GM20000 (cell line): ENCODE measurements around the gene SORBS1.

Source experiments
- DNase-seq: peaks from one replicate; pipeline ENCODE4 v3.0.0; 2012; ENCODE audit warnings: low spot score
- TF ChIP-seq, protein P1 (sequence below): IDR thresholded peaks from 2 replicates; pipeline ENCODE4 v1.5.1; 2012; ENCODE audit warnings: mild to moderate bottlenecking, control low read depth; ENCODE audit errors: extremely low read depth, missing control alignments

The SORBS1 gene

GRCh38 chr10:95331596-95332130, 229.5 kb downstream of the SORBS1 start:
- TF ChIP-seq, protein P1, sequence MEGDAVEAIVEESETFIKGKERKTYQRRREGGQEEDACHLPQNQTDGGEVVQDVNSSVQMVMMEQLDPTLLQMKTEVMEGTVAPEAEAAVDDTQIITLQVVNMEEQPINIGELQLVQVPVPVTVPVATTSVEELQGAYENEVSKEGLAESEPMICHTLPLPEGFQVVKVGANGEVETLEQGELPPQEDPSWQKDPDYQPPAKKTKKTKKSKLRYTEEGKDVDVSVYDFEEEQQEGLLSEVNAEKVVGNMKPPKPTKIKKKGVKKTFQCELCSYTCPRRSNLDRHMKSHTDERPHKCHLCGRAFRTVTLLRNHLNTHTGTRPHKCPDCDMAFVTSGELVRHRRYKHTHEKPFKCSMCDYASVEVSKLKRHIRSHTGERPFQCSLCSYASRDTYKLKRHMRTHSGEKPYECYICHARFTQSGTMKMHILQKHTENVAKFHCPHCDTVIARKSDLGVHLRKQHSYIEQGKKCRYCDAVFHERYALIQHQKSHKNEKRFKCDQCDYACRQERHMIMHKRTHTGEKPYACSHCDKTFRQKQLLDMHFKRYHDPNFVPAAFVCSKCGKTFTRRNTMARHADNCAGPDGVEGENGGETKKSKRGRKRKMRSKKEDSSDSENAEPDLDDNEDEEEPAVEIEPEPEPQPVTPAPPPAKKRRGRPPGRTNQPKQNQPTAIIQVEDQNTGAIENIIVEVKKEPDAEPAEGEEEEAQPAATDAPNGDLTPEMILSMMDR, result no peak

DNA sequence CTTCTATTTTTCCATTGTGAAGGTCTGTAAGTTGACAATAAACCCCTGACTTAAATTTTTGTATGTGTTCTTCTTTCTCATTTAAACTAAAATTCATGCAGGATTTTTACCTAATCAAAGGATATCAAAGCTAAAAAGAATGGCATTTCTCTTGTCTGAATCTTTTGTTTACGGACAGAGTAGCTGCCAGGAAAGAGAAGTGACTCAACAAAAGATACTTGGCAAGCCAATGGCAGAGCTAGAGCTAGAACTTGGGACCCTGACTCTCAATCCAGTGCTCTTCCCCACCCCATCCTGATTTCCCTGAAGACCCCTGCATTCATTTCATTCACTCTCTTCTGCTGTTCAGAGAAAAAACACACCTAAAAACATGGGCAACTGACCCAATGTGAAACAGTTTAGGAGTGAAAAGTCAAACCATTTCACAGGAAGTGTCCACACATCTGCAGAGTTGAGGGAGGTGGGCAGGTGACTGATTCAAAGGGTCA, 230.2 kb downstream of the SORBS1 start:
- TF ChIP-seq, protein P1, result no peak
- DNase-seq, result no peak

More at GRCh38 chr10:95331596-95332130, 229.5 kb downstream of the SORBS1 start:
- DNase-seq, result no peak

DNA sequence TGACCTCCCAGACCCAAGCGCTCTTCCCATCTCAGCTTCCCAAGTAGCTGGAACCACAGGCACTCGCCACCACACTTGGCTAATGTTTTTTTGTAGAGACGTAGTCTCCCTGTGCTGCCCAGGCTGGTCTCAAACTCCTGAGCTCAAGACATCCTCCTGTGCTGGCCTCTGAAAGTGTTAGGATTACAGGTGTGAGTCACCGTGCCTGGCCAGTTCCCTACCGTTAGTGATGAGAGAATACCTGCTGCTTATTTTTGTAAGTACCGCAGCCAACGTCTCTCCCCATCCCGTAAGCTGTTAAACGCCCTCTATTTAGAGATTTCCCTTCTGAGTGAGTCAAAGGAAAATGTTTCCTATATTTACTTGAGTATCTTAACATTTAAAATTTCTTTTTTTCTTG, 231.9 kb downstream of the SORBS1 start:
- no peak for DNase-seq
- TF ChIP-seq, protein P1, result no peak

- TF ChIP-seq, protein P1, result no peak
- DNase-seq, result no peak
Observed at GRCh38 chr10:95328013-95328412, 233.2 kb downstream of the SORBS1 start.

DNA sequence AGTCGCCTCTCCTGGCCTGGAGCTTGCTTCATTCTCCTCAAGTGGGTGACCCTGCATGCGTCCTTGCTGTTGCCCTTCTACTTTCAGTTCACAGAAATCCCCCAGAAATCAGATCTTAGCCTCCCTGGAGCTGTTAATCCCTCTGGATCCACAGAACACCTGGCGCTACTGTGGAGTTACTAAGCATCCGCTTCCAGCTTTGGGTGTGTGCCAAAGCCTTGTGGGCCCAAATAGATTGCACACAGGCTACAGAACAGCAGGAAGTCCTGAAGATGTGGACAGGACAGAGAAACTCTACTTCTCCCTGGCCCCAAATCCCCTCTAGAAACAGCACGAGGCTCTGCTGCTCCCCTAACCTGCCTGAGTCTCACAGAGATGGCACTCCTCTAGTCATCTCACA, 233.8 kb downstream of the SORBS1 start:
- TF ChIP-seq, protein P1, result no peak
- no peak for DNase-seq

DNA sequence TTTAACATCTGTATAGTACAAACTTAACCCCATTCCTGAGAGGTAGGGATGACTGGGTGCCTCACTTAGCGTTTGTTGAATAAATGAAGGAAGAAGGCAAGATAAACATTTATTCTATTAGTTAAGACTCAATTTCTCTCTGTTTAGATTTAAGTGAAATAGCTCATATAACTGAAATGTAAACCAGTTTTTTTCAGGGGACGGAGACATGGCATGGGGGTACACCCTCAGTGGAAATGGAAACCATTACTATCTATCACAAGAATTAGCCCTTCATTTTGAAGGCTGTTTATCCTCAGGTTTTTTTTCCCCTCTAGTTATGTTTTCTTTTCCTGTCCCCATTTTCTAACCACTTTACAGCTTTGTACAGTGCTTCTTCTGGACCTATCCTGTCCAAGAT, 234.8 kb downstream of the SORBS1 start:
- no peak for DNase-seq
- TF ChIP-seq, protein P1, result no peak

DNA sequence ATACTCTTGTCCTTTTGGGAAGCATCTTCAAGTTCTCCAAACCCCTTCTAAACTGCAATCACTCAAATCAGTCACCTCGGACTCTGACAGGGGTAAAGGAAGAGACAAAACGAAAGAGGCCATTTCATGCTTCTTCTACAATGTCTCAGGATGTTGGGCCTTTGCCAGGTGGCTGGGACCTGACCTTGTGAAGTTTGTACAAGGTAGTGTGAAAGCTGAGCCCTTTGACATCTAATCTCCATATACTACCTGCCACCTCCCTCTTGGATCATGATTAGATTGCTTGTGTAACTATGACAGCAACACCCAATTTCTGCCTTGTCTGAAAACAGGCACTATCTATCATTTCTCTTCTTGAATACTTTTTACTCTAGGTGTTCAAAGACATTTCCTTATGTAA, 235.3 kb downstream of the SORBS1 start:
- TF ChIP-seq, protein P1, result no peak
- no peak for DNase-seq
